GM21360 (cell line): ENCODE data around the gene NSA2.
A peak's percentile ranks its signal among the peaks of the same experiment; 100 is the strongest.
"Not testable (repeated sequence)": the region's sequence is repeated elsewhere in the genome, so short reads cannot be mapped to it uniquely, and the experiment has no call there.

Experiments
- ATAC-seq: cut with Tn5 transposase; IDR thresholded peaks from one replicate; pipeline ENCODE4 v1.9.1; 2021; ENCODE audit warnings: mild to moderate bottlenecking, moderate library complexity; ENCODE audit not compliant: unreplicated experiment

The NSA2 gene

GRCh38 chr5:74766849-74767578 is at the start of gene NSA2, which contains the start of gene GFM2:
Gene NSA2 (plus strand): TSS chr5:74767249. CDS start chr5:74767361, 112 bp downstream.
Gene GFM2 (minus strand): TSS chr5:74767117. CDS start chr5:74763742, 3,375 bp downstream.
- peak; percentile 82 for ATAC-seq

- no peak for ATAC-seq
Observed at GRCh38 chr5:74717596-74717995, 49.5 kb upstream of the NSA2 start.

GRCh38 chr5:74722271-74722670 is 44.8 kb upstream of the NSA2 start:
- no peak for ATAC-seq

GRCh38 chr5:74725331-74725730 is 41.7 kb upstream of the NSA2 start:
- no peak for ATAC-seq

- ATAC-seq = no peak
Observed at GRCh38 chr5:74736759-74737158, 30.3 kb upstream of the NSA2 start.

GRCh38 chr5:74738406-74738805 is 28.6 kb upstream of the NSA2 start:
- no peak for ATAC-seq

- not testable (repeated sequence) for ATAC-seq
Observed at GRCh38 chr5:74748742-74749141, 18.3 kb upstream of the NSA2 start.

- ATAC-seq = no peak
Observed at GRCh38 chr5:74761241-74761640, 5.8 kb upstream of the NSA2 start.

GRCh38 chr5:74762599-74762998 is 4.5 kb upstream of the NSA2 start:
- ATAC-seq = no peak

GRCh38 chr5:74763504-74763903 is 3.5 kb upstream of the NSA2 start:
- no peak for ATAC-seq

- ATAC-seq = no peak
Observed at GRCh38 chr5:74765201-74765600, 1.8 kb upstream of the NSA2 start.

GRCh38 chr5:74765929-74766328 is 1.1 kb upstream of the NSA2 start:
- ATAC-seq = no peak

GRCh38 chr5:74766418-74766848 is 616 bp upstream of the NSA2 start:
- peak; percentile 34 for ATAC-seq

GRCh38 chr5:74767579-74767913 is 497 bp downstream of the NSA2 start:
- ATAC-seq = peak; percentile 7

- ATAC-seq = no peak
Observed at GRCh38 chr5:74772359-74772758, 5.3 kb downstream of the NSA2 start.

GRCh38 chr5:74778609-74779008 is 11.6 kb downstream of the NSA2 start:
- no peak for ATAC-seq

- no peak for ATAC-seq
Observed at GRCh38 chr5:74786851-74787250, 19.8 kb downstream of the NSA2 start.

GRCh38 chr5:74787424-74787823 is 20.4 kb downstream of the NSA2 start:
- no peak for ATAC-seq

- ATAC-seq = not testable (repeated sequence)
Observed at GRCh38 chr5:74791669-74792068, 24.6 kb downstream of the NSA2 start.

- no peak for ATAC-seq
Observed at GRCh38 chr5:74798977-74799911, 32.2 kb downstream of the NSA2 start.

GRCh38 chr5:74801197-74801596 is 34.1 kb downstream of the NSA2 start:
- no peak for ATAC-seq

- ATAC-seq = no peak
Observed at GRCh38 chr5:74801941-74802340, 34.9 kb downstream of the NSA2 start.
